Measurements from ENCODE around the gene SUN1.
"Not testable (repeated sequence)": the region's sequence is repeated elsewhere in the genome, so short reads cannot be mapped to it uniquely, and the experiment has no call there.

Gene SUN1

DNA sequence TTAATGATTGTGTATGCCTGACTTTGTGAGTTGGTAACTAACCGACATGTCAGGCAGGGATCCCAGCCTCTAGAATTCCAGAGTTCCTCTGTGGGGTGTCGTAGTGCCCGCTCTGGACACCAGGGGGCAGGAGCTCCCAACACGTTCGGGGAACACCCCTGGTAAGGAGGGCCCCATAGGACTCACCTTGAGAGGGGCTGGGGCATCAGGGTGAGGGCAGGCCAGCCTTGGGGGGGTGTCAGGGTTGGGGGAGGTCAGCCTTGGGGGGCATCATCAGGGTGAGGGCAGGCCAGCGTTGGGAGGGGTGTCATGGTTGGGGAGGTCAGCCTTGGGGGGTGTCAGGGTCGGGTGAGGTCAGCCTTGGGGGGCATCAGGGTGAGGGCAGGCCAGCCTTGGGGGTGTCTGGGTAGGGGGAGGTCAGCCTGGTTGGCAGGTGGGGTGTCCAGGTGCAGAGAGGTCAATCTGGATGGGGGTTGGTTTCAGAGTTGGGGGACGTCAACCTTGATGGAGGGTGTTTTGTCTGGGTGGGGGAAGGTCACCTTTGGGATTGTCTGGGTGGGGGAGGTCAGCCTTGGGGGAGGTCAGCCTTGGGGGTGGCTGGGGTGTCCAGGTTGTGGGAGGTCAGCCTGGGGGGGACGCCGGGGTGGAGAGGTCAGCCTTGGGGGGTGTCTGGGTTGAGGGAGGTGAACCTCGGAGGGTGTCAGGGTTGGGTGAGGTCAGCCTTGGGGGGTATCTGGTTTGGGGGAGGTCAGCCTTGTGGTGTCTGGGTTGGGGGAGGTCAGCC, 45.6 kb upstream of the SUN1 start:
- no peak for FAIRE-seq

DNA sequence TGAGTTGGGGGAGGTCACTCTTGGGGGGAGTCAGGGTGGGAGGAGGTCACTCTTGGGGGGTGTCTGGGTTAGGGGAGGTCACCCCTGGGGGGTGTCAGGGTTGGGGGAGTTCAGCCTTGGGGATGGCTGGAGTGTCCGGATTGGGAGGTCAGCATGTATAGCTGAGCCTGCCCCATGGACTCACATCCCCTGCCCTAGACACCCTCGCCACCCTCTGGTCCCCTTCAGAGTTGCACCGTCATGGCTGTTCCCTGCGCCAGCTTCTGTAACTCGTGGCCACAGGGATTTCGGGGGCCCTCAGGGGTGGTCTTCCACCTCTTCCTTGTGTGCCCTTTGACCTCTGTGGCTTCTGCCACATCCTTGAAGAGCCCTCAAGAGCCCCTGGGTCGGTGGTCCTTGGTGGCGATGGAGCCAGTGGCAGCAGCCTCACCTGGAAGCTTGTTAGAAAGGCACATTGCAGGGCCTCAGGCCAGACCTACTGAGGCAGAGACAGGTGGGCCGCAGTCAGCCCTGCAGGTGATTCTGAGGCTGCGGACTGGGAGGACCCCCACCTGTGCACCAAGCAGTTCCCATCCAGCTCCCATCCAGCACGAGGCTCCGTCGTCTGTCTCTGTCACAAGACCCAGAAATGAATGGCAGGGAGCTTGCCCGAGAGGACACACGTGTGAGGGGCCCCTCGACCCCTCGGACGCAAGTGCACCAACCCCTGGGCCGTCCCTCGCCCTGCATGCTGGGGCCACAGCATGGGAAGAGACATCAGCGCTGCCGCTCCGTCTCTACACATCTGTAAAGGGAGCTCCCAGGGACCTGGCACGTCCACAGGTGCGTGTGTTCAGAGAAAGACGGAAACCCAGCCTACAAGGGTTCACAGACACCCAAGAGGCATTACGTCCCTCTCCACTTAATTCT, 44.7 kb upstream of the SUN1 start:
- DNase-seq (ENCODE audit: insufficient read length, low spot score) (no peak), FAIRE-seq (no peak)
- TF ChIP-seq, protein P1, sequence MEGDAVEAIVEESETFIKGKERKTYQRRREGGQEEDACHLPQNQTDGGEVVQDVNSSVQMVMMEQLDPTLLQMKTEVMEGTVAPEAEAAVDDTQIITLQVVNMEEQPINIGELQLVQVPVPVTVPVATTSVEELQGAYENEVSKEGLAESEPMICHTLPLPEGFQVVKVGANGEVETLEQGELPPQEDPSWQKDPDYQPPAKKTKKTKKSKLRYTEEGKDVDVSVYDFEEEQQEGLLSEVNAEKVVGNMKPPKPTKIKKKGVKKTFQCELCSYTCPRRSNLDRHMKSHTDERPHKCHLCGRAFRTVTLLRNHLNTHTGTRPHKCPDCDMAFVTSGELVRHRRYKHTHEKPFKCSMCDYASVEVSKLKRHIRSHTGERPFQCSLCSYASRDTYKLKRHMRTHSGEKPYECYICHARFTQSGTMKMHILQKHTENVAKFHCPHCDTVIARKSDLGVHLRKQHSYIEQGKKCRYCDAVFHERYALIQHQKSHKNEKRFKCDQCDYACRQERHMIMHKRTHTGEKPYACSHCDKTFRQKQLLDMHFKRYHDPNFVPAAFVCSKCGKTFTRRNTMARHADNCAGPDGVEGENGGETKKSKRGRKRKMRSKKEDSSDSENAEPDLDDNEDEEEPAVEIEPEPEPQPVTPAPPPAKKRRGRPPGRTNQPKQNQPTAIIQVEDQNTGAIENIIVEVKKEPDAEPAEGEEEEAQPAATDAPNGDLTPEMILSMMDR (IDR thresholded peaks at IDR 0.05; ENCODE audit: insufficient read depth, missing control alignments) = no peak

More for the DNA sequence above, 45.6 kb upstream of the SUN1 start:
- TF ChIP-seq, protein P1 (IDR thresholded peaks at IDR 0.05; ENCODE audit: insufficient read depth, missing control alignments) = peak; percentile 76
- peak; percentile 90 for DNase-seq (ENCODE audit: insufficient read length, low spot score)

DNA sequence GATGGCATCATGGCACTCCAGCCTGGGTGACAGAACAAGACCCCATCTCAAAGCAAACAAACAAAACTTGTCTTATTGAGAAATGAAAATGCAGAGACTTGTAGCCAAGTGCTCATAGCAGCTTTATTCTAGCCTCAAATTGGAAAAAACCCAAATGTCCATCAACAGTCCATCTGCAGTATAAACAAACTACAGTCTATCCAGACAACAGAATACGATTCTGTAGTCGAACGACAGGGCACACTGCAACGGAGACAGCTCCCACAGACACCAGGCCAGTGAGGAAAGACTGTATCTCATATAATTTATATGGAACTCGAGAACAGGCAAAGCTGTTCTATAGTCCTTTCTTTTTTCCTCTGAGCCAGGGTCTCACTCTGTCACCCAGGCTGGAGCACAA, 40.8 kb upstream of the SUN1 start:
- TF ChIP-seq, protein P1 (IDR thresholded peaks at IDR 0.05; ENCODE audit: insufficient read depth, missing control alignments) = no peak
- no peak for FAIRE-seq

DNA sequence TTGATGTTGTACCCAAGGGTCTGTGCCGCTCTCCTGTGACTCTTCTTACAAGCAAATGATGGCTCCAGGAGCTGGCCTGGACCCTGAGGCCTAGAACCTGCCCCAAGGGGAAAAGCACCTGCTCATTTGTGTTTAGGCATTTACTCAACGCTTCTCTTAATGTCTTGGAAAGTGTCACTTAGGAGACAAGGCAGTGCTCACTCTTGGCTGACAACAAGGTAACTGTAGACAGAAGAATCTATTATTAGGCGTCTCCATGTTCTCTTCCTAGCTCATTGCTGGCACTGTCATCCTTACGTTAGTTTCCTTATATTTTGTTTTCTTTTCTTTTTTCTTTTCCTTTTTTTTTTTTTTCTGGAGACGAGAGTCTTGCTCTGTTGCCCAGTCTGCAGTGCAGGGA, 38.1 kb upstream of the SUN1 start:
- no peak for FAIRE-seq
- TF ChIP-seq, protein P1 (IDR thresholded peaks at IDR 0.05; ENCODE audit: insufficient read depth, missing control alignments) = no peak
- no peak for DNase-seq (ENCODE audit: insufficient read length, low spot score)

More for the DNA sequence above, 40.8 kb upstream of the SUN1 start:
- no peak for DNase-seq (ENCODE audit: insufficient read length, low spot score)

DNA sequence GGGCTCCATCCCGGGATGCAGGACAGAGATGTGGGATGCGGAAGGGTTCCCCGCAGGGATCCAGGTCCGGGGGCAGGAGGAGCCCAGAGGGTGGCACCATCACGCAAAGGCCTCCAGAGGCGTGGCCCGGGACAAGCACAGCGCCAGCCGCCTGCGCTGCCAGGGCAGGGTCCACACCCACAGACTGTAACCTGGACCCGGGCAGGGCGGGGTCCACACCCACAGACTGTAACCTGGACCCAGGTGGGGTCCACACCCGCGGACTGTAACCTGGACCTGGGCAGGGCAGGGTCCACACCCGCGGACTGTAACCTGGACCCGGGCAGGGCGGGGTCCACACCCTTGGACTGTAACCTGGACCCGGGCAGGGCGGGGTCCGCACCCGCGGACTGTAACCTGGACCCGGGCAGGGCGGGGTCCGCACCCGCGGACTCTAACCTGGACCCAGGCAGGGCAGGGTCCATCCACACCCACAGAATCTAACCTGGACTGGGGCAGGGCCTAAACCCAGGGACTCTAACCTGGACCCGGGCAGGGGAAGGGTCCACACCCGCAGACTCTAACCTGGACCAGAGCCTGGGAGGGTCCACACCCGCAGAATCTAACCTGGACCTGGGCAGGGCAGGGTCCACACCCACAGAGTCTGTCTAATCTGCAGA, 37.5 kb upstream of the SUN1 start:
- no peak for FAIRE-seq
- TF ChIP-seq, protein P1 (IDR thresholded peaks at IDR 0.05; ENCODE audit: insufficient read depth, missing control alignments) = no peak
- no peak for DNase-seq (ENCODE audit: insufficient read length, low spot score)

DNA sequence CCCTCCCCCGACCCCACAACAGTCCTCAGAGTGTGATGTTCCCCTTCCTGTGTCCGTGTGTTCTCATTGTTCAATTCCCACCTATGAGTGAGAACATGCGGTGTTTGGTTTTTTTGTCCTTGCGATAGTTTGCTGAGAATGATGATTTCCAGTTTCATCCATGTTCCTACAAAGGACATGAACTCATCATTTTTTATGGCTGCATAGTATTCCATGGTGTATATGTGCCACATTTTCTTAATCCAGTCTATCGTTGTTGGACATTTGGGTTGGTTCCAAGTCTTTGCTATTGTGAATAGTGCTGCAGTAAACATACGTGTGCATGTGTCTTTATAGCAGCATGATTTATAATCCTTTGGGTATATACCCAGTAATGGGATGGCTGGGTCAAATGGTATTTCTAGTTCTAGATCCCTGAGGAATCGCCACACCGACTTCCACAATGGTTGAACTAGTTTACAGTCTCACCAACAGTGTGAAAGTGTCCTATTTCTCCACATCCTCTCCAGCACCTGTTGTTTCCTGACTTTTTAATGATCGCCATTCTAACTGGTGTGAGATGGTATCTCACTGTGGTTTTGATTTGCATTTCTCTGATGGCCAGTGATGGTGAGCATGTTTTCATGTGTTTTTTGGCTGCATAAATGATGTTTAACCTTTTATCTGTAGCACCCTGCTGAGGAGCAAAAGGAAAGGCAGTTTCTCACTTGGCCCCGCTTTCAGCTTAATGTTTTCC, 35.7 kb upstream of the SUN1 start:
- not testable (repeated sequence) for FAIRE-seq; DNase-seq (ENCODE audit: insufficient read length, low spot score)

Measured in D721Med (cell line).